B cell (primary cell): Measurements from ENCODE around the gene CREB5. TPM values are rescaled to one million over a fixed set of nuclear protein-coding genes. Genes with fewer than 3 reads are reported as not detected.

ENCODE experiments used
- ATAC-seq: fragments of 200-7000 bp; cut with Tn5 transposase; one replicate; pipeline ENCODE4 v1.10.0; 2021; ENCODE audit warnings: low read depth, mild to moderate bottlenecking, moderate number of reproducible peaks, moderate library complexity
- CTCF ChIA-PET: fragments of 350-600 bp; sonication (Branson Sonifier 250); formaldehyde crosslinking; loops from one replicate; lab custom pipeline; 2021; ENCODE audit warnings: antibody characterized with exemption, inconsistent platforms; lab: Charles Lee
- POLR2A ChIA-PET: fragments of 350-600 bp; sonication (Branson Sonifier 250); formaldehyde crosslinking; loops from one replicate; lab custom pipeline; 2021; ENCODE audit warnings: antibody characterized with exemption; lab: Charles Lee
- DNase-seq: peaks from one replicate; pipeline ENCODE4 v3.0.0; 2013
- H2AFZ ChIP-seq: 2 replicates; pipeline ENCODE4 v1.6.1; 2012; ENCODE audit warnings: mild to moderate bottlenecking, low read depth, low read length; ENCODE audit not compliant: insufficient read depth, poor library complexity, severe bottlenecking
- H3K27ac ChIP-seq, 2 donors: 1 replicate in 1 of 2; 2 replicates in 1 of 2; pipeline ENCODE4 v1.5.1; 2012 to 2013; ENCODE audit warnings: low read length in 2 of 2, mild to moderate bottlenecking in 2 of 2, moderate library complexity in 1 of 2
- H3K27me3 ChIP-seq, 4 experiments: fragments of 200-600 bp in 1 of 4; sonication (generic) in 1 of 4; replicated peaks in 1 of 4; 1 replicate in 2 of 4; 2 replicates in 2 of 4; pipeline versions ENCODE4 v1.6.1 to v1.7.0; 2013 to 2016; ENCODE audit warnings: low read length in 3 of 4, mild to moderate bottlenecking in 2 of 4, mixed read lengths in 1 of 4, moderate library complexity in 1 of 4; ENCODE audit not compliant: insufficient read depth in 4 of 4, control insufficient read depth in 3 of 4; ENCODE audit errors: control extremely low read depth in 1 of 4
- H3K36me3 ChIP-seq, 2 experiments: replicated peaks in 1 of 2; 1 replicate in 1 of 2; 2 replicates in 1 of 2; pipeline versions ENCODE4 v1.6.1 to v1.7.1; 2013; ENCODE audit warnings: low read length in 1 of 2; ENCODE audit not compliant: insufficient read depth in 2 of 2, control insufficient read depth in 1 of 2; ENCODE audit errors: control extremely low read depth in 1 of 2, extremely low read depth in 1 of 2
- H3K4me1 ChIP-seq, 2 donors: fragments of 200-600 bp in 1 of 2; sonication (generic) in 1 of 2; 1 replicate in 1 of 2; 2 replicates in 1 of 2; pipeline versions ENCODE4 v1.5.1 to v1.6.1; 2013 to 2017; ENCODE audit warnings: low read length in 2 of 2; ENCODE audit not compliant: control insufficient read depth in 2 of 2, insufficient read depth in 2 of 2
- H3K4me2 ChIP-seq: replicated peaks from 2 replicates; pipeline ENCODE3; 2012; ENCODE audit warnings: mild to moderate bottlenecking, low read depth, low read length; ENCODE audit not compliant: poor library complexity, severe bottlenecking
- H3K4me3 ChIP-seq, 5 experiments: fragments of 200-600 bp in 1 of 5; sonication (generic) in 1 of 5; 1 replicate in 3 of 5; 2 replicates in 2 of 5; pipeline versions ENCODE4 v1.5.1 to v1.7.0; 2011 to 2016; ENCODE audit warnings: low read length in 4 of 5, mild to moderate bottlenecking in 4 of 5, low read depth in 2 of 5, control low read depth in 1 of 5, moderate library complexity in 1 of 5; ENCODE audit not compliant: insufficient read depth in 1 of 5; ENCODE audit errors: control extremely low read depth in 1 of 5, extremely low read depth in 1 of 5
- H3K79me2 ChIP-seq: fragments of 200-600 bp; sonication (generic); one replicate; pipeline ENCODE4 v1.6.0; 2016; ENCODE audit warnings: low read length; ENCODE audit not compliant: control insufficient read depth, insufficient read depth
- H3K9ac ChIP-seq: fragments of 200-600 bp; sonication (generic); 2 replicates; pipeline ENCODE4 v1.6.1; 2017; ENCODE audit warnings: mild to moderate bottlenecking, low read length, moderate library complexity
- H3K9me3 ChIP-seq, 3 donors: one replicate each; pipeline versions ENCODE4 v1.6.1 to v1.7.1; 2013; ENCODE audit warnings: low read length in 2 of 3; ENCODE audit not compliant: control insufficient read depth in 2 of 3, insufficient read depth in 1 of 3; ENCODE audit errors: control extremely low read depth in 1 of 3
- H4K20me1 ChIP-seq: 2 replicates; pipeline ENCODE4 v1.6.0; 2012; ENCODE audit warnings: mild to moderate bottlenecking, low read length; ENCODE audit not compliant: insufficient read depth, control insufficient read depth, poor library complexity, severe bottlenecking
- H3K27ac Mint-ChIP-seq: one replicate; pipeline ENCODE4 v1.8.0; 2021; ENCODE audit warnings: mixed read lengths
- H3K27me3 Mint-ChIP-seq: one replicate; pipeline ENCODE4 v1.8.0; 2021; ENCODE audit warnings: mixed read lengths
- H3K4me1 Mint-ChIP-seq: one replicate; pipeline ENCODE4 v1.8.0; 2021; ENCODE audit warnings: mixed read lengths
- H3K4me3 Mint-ChIP-seq: one replicate; pipeline ENCODE4 v1.8.0; 2021; ENCODE audit warnings: mixed read lengths
- H3K9me3 Mint-ChIP-seq: one replicate; pipeline ENCODE4 v1.8.0; 2022; ENCODE audit warnings: mixed read lengths; ENCODE audit not compliant: insufficient read depth
- EZH2 ChIP-seq: IDR thresholded peaks from 2 replicates; pipeline ENCODE4 v1.6.1; 2012; ENCODE audit warnings: borderline replicate concordance, low read depth, mild to moderate bottlenecking, moderate library complexity, low read length; ENCODE audit not compliant: insufficient read depth, poor library complexity, severe bottlenecking
- WGBS: methylation state at CpG from one replicate; pipeline ENCODE4 v1.1.5; 2013; ENCODE audit warnings: missing lambda C conversion rate; ENCODE audit not compliant: insufficient coverage; 5-methylcytosine and 5-hydroxymethylcytosine counted together
- intact Hi-C: fragments of 100-400 bp; cut with micrococcal nuclease; formaldehyde crosslinking; loops from one replicate; pipeline ENCODE4 v1.10.0; 2022
- polyA plus RNA-seq: library from polyadenylated mRNA; depleted of rRNA; stranded (reverse); fragments of >200 nt; gene quantifications from 2 replicates; pipeline ENCODE4 v1.2.3, GENCODE V29; 2012
- total RNA-seq, 2 donors: library from RNA; stranded (reverse); fragments of 120-200 nt in 1 of 2; gene quantifications; 1 replicate in 1 of 2; 2 replicates in 1 of 2; pipeline versions ENCODE4 v1.2.3 to v1.2.4, GENCODE V29; 2013 to 2022
- TF ChIP-seq, protein P1 (sequence below): fragments of 200-600 bp; IDR thresholded peaks from one replicate; pipeline ENCODE4 v1.8.0; 2022; ENCODE audit warnings: antibody characterized with exemption, mild to moderate bottlenecking

CREB5 gene
- total and polyA plus RNA-seq, 2 donors (not counting 1 experiment from before 2014, with no cell fraction given), result 0.05 to 0.95 TPM

DNA sequence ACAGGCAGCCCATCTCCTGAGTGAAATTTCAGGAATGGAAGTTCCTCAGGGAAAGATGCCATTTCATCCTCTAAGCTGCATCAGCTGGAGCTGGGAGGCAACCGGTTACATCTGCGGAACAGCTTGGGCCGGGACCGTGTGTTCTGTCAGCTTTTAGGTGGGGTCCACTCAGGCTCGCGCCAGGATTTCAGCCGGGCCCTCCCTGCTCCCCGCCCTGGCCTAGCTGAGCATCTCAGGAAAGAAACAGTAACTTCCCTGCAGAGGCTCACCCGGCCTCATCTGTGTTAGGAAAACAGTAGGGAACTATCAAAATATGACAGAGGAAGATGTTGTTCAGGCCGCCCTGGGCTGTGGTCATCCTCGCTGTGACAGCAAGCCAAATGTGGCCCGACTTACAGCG is 435.4 kb downstream of the CREB5 start:
- DNase-seq, result no peak
- Mint-ChIP-seq H3K4me3 (no peak overlapping the region), H3K4me1 (no peaks in the 10 kb centered on the region), H3K27me3 (peaks cover 26% of the 10 kb centered on the region), H3K9me3 (no peaks in the 10 kb centered on the region), H3K27ac (no peak overlapping the region)
- Histone ChIP-seq H3K79me2 (no peaks in the 10 kb centered on the region), H3K9ac (no peak overlapping the region), H3K27ac (no peak overlapping the region), H3K4me2 (no peak overlapping the region), H3K36me3 (no peaks in the 10 kb centered on the region), H2AFZ (no peak overlapping the region), H4K20me1 (no peaks in the 10 kb centered on the region), H3K27me3 (peaks cover 0 to 5% (median 3%) of the 10 kb centered on the region in 4 experiments), H3K9me3 (no peaks in the 10 kb centered on the region), H3K4me1 (no peaks in the 10 kb centered on the region), H3K4me3 (no peak overlapping the region)
- POLR2A ChIA-PET, result no interaction called here
- CTCF ChIA-PET, result interaction anchor here (1.1 kb wide), 1 partner anchor 94 kb away, joined by 6 read pairs; no protein-coding TSS in a partner anchor
- WGBS, result 96% methylated on average over 12 of the region's 13 CpGs
- no peak for ATAC-seq
- intact Hi-C loops, result no loop called here
- TF ChIP-seq, protein P1, sequence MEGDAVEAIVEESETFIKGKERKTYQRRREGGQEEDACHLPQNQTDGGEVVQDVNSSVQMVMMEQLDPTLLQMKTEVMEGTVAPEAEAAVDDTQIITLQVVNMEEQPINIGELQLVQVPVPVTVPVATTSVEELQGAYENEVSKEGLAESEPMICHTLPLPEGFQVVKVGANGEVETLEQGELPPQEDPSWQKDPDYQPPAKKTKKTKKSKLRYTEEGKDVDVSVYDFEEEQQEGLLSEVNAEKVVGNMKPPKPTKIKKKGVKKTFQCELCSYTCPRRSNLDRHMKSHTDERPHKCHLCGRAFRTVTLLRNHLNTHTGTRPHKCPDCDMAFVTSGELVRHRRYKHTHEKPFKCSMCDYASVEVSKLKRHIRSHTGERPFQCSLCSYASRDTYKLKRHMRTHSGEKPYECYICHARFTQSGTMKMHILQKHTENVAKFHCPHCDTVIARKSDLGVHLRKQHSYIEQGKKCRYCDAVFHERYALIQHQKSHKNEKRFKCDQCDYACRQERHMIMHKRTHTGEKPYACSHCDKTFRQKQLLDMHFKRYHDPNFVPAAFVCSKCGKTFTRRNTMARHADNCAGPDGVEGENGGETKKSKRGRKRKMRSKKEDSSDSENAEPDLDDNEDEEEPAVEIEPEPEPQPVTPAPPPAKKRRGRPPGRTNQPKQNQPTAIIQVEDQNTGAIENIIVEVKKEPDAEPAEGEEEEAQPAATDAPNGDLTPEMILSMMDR, result no peak
- TF ChIP-seq EZH2, result no peak

DNA sequence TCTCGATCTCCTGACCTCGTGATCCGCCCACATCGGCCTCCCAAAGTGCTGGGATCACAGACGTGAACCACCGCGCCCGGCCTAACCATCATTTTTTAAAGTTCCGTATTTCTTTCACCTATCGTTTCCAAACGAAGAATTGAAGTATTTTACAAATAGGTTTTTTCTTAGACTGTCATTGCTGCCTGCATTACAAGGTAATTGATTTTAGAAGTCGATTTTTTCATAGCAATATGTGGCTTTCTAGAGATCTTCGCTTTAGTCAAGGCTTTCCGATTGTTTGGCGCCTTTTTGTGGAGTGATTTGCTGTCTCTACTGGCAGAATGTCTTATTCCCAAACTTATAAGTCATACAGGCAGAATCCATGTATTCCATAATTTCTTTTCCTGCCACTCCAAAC is 436.6 kb downstream of the CREB5 start:
- H4K20me1 ChIP-seq, result no peaks in the 10 kb centered on the region
- CTCF ChIA-PET, result no interaction called here
- Mint-ChIP-seq H3K9me3 (no peaks in the 10 kb centered on the region), H3K27me3 (peaks cover 29% of the 10 kb centered on the region), H3K4me1 (peaks cover 7% of the 10 kb centered on the region), H3K4me3 (no peak overlapping the region), H3K27ac (no peak overlapping the region)
- peaks cover 0 to 14% (median 9%) of the 10 kb centered on the region in 4 experiments for H3K27me3 ChIP-seq
- no peak overlapping the region for H3K27ac ChIP-seq
- no peaks in the 10 kb centered on the region for H3K9me3 ChIP-seq
- H3K4me1 ChIP-seq, result peaks cover 9 to 11% of the 10 kb centered on the region in 2 donors
- no peaks in the 10 kb centered on the region for H3K36me3 ChIP-seq
- POLR2A ChIA-PET, result no interaction called here
- no peak overlapping the region for H2AFZ ChIP-seq
- ATAC-seq (no peak), DNase-seq (no peak)
- H3K9ac ChIP-seq, result no peak overlapping the region
- intact Hi-C loops, result no loop called here
- TF ChIP-seq EZH2, result no peak
- TF ChIP-seq, protein P1, result no peak
- H3K4me3 ChIP-seq, result no peak overlapping the region
- H3K79me2 ChIP-seq, result no peaks in the 10 kb centered on the region
- H3K4me2 ChIP-seq, result no peak overlapping the region
- 93% methylated on average over 6 of the region's 15 CpGs for WGBS
